Chondrocyte (in vitro differentiated cells): ENCODE measurements around the gene FAM89A. TPM values are rescaled to one million over a fixed set of nuclear protein-coding genes. Genes with fewer than 3 reads are reported as not detected.

ENCODE experiments used
- DNase-seq: peaks from one replicate; pipeline ENCODE4 v3.0.0; 2021; ENCODE audit warnings: mixed read lengths, low spot score
- H3K27ac Mint-ChIP-seq: one replicate; pipeline ENCODE4 v1.8.0; 2021; ENCODE audit warnings: mild to moderate bottlenecking, moderate library complexity, mixed read lengths; ENCODE audit not compliant: unreplicated experiment
- H3K27me3 Mint-ChIP-seq: 2 replicates; pipeline ENCODE4 v1.8.0; 2021; ENCODE audit warnings: low read depth, mixed read lengths
- H3K36me3 Mint-ChIP-seq: 2 replicates; pipeline ENCODE4 v1.8.0; 2021; ENCODE audit warnings: low read depth, mixed read lengths
- H3K4me1 Mint-ChIP-seq: 2 replicates; pipeline ENCODE4 v1.8.0; 2021; ENCODE audit warnings: low read depth, mild to moderate bottlenecking, mixed read lengths
- H3K4me3 Mint-ChIP-seq: one replicate; pipeline ENCODE4 v1.8.0; 2021; ENCODE audit warnings: mild to moderate bottlenecking, moderate library complexity, mixed read lengths; ENCODE audit not compliant: unreplicated experiment
- H3K9me3 Mint-ChIP-seq: 2 replicates; pipeline ENCODE4 v1.8.0; 2021; ENCODE audit warnings: low read depth, mixed read lengths
- total RNA-seq: library from RNA; stranded (reverse); gene quantifications from 3 replicates; pipeline ENCODE4 v1.2.1, GENCODE V29; 2021
- TF ChIP-seq, protein P1 (sequence below): fragments of 200-600 bp; sonication (generic); IDR thresholded peaks from 2 replicates; pipeline ENCODE4 v1.5.0; 2021; ENCODE audit warnings: antibody characterized with exemption, mild to moderate bottlenecking, moderate library complexity

Gene FAM89A
- total RNA-seq, 1 donor from 2014 or later = 19.7 TPM

DNA sequence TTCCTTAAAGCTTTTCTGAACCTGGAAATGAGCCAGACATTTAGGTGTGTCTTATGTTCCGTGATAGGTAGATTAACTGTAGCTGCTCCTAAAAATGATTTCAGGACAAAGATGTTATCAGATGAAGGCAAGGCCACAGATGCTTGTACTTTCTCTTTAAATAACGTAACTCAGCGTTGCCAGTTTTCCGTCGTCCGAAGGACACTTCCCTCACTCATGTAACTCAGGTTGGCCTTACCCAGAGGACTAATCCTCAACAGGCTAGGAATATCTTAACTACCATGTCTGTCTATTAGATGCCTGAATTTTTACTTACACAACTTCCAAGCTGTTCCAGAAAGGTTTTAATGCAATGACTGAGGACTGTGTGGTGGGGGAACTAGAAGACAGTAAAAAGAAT is 35.4 kb upstream of the FAM89A start:
- H3K36me3 Mint-ChIP-seq = peaks cover 2% of the 10 kb centered on the region
- no peaks in the 10 kb centered on the region for H3K4me1 Mint-ChIP-seq
- peaks cover 8% of the 10 kb centered on the region for H3K27me3 Mint-ChIP-seq
- DNase-seq = no peak
- H3K4me3 Mint-ChIP-seq = no peak overlapping the region
- TF ChIP-seq, protein P1, sequence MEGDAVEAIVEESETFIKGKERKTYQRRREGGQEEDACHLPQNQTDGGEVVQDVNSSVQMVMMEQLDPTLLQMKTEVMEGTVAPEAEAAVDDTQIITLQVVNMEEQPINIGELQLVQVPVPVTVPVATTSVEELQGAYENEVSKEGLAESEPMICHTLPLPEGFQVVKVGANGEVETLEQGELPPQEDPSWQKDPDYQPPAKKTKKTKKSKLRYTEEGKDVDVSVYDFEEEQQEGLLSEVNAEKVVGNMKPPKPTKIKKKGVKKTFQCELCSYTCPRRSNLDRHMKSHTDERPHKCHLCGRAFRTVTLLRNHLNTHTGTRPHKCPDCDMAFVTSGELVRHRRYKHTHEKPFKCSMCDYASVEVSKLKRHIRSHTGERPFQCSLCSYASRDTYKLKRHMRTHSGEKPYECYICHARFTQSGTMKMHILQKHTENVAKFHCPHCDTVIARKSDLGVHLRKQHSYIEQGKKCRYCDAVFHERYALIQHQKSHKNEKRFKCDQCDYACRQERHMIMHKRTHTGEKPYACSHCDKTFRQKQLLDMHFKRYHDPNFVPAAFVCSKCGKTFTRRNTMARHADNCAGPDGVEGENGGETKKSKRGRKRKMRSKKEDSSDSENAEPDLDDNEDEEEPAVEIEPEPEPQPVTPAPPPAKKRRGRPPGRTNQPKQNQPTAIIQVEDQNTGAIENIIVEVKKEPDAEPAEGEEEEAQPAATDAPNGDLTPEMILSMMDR = no peak
- no peak overlapping the region for H3K27ac Mint-ChIP-seq
- peaks cover 8% of the 10 kb centered on the region for H3K9me3 Mint-ChIP-seq

DNA sequence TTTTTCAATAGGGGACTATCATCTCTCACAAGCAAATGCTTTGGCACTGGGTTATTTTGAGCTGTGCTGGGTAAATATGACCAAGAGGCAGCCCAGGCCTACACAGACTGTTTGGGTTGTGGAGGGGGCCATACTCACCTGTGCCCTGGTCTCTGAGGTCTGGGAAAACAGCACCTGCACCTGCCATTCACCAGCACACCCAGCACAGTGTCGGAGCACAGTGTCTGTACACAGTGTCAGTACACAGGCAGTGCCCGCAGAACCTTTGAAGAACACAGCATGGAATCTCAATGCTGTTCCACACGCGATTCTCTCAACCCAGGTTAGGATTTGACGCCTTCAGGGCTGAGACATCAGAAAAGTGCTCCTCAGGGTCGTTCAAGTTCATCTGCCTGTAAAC is 35.0 kb upstream of the FAM89A start:
- no peak overlapping the region for H3K27ac Mint-ChIP-seq
- H3K27me3 Mint-ChIP-seq = peaks cover 8% of the 10 kb centered on the region
- no peaks in the 10 kb centered on the region for H3K4me1 Mint-ChIP-seq
- peaks cover 6% of the 10 kb centered on the region for H3K9me3 Mint-ChIP-seq
- TF ChIP-seq, protein P1 = no peak
- peaks cover 2% of the 10 kb centered on the region for H3K36me3 Mint-ChIP-seq
- no peak for DNase-seq
- H3K4me3 Mint-ChIP-seq = no peak overlapping the region

- H3K4me3 Mint-ChIP-seq = no peak overlapping the region
- TF ChIP-seq, protein P1 = no peak
- peaks cover 4% of the 10 kb centered on the region for H3K27me3 Mint-ChIP-seq
- DNase-seq = no peak
- H3K36me3 Mint-ChIP-seq = peaks cover 2% of the 10 kb centered on the region
- peaks cover 6% of the 10 kb centered on the region for H3K9me3 Mint-ChIP-seq
- no peak overlapping the region for H3K27ac Mint-ChIP-seq
- H3K4me1 Mint-ChIP-seq = no peaks in the 10 kb centered on the region
Observed at GRCh38 chr1:231074046-231074445, 34.0 kb upstream of the FAM89A start.

- peaks cover 2% of the 10 kb centered on the region for H3K36me3 Mint-ChIP-seq
- H3K9me3 Mint-ChIP-seq = peaks cover 6% of the 10 kb centered on the region
- TF ChIP-seq, protein P1 = no peak
- no peak overlapping the region for H3K4me3 Mint-ChIP-seq
- no peak for DNase-seq
- peaks cover 4% of the 10 kb centered on the region for H3K27me3 Mint-ChIP-seq
- H3K4me1 Mint-ChIP-seq = no peaks in the 10 kb centered on the region
- no peak overlapping the region for H3K27ac Mint-ChIP-seq
Observed at GRCh38 chr1:231073331-231073730, 33.3 kb upstream of the FAM89A start.

GRCh38 chr1:231072502-231073094 is 32.5 kb upstream of the FAM89A start:
- Mint-ChIP-seq H3K4me3 (no peak overlapping the region), H3K27me3 (peaks cover 2% of the 10 kb centered on the region), H3K4me1 (no peaks in the 10 kb centered on the region), H3K9me3 (peaks cover 6% of the 10 kb centered on the region), H3K36me3 (peaks cover 2% of the 10 kb centered on the region), H3K27ac (no peak overlapping the region)
- TF ChIP-seq, protein P1 = no peak
- DNase-seq = no peak
